GM18907 (cell line): ENCODE measurements around the gene IGSF3.
"Not testable (repeated sequence)": the region's sequence is repeated elsewhere in the genome, so short reads cannot be mapped to it uniquely, and the experiment has no call there.

Source experiments
- ATAC-seq: cut with Tn5 transposase; IDR thresholded peaks from one replicate; pipeline ENCODE4 v1.9.1; 2021; ENCODE audit warnings: mild to moderate bottlenecking, moderate library complexity; ENCODE audit not compliant: unreplicated experiment

The IGSF3 gene

GRCh38 chr1:116631996-116632925 lies 35.3 kb downstream of the IGSF3 start:
- not testable (repeated sequence) for ATAC-seq

DNA sequence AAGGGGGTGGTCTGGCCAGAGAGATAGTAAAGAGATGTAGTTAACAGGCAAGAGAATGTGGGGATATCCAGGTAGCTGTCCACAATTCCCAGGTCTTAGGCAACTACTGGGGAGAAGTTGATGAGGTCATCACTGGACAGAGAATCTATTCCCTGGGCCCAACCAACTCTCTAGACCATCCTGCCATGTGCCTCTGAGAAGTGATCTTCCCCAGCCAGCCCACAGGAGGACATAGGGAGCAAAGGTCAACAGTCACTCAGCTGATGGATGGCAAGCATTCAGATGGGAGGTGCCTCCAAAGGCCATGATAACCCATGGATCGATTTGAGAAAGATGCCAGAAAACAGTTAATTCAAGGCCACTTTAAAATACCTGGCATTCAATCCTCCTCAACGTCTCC lies 36.0 kb downstream of the IGSF3 start:
- not testable (repeated sequence) for ATAC-seq

DNA sequence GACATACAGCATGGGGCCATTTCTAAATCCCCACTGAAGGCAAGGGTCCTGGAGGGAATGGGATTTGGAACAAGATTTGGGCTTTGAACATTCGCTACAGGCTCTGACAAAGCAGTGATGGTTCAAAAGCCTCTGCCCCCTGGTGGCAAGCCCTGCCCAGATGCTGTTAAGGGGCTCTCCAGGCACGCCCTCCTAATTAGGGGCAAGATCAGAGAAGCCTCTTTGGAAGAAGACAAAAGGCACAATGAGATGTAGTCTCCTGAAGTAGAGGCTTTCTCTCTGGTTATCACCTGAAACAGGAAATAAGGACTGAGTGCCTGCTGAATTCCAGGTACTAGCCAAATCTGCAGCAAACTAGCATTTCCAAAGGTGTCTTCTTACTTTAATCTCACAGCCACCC lies 37.5 kb downstream of the IGSF3 start:
- not testable (repeated sequence) for ATAC-seq

DNA sequence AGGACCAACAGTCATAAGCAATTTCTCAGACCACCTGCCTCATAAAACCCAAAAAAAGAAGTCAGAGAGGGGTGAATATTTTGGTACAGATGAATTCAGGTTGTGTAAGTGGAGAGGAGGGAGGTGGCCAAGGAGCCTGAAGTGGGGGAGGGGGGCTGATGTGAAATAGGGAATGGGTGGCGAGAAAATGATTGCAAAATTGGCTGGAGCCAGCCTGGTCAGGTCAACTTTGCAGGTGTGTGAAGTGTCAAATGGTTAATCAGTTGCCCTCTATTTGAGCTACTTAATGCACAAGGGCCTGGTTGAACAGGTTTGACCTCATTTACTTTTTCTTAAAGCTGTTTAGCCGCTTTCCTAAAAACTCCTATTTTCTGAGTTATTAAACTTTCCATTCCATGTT lies 38.1 kb downstream of the IGSF3 start:
- ATAC-seq, result not testable (repeated sequence)

GRCh38 chr1:116628448-116628847 lies 39.1 kb downstream of the IGSF3 start:
- no peak for ATAC-seq

DNA sequence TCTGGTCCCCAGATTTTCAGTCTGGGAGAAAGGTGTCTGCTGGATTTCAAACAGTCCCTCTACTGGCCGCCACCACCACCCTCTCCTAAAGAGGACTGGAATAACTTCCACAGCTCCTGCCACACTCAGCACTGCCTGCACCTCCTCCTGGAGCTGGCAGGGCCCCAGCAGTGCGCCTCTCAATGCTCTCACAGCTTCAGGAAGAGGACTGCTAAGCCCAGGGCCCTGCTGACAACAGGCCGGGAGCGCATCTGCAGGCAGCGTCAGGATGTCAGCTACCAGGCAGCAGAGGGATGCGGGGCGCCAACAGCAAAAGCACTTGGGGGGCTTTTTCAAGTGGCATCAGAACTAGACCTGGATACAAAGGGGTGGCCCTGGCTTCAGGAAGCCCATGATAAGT lies 40.2 kb downstream of the IGSF3 start:
- not testable (repeated sequence) for ATAC-seq

GRCh38 chr1:116626915-116627314 lies 40.6 kb downstream of the IGSF3 start:
- ATAC-seq, result not testable (repeated sequence)

DNA sequence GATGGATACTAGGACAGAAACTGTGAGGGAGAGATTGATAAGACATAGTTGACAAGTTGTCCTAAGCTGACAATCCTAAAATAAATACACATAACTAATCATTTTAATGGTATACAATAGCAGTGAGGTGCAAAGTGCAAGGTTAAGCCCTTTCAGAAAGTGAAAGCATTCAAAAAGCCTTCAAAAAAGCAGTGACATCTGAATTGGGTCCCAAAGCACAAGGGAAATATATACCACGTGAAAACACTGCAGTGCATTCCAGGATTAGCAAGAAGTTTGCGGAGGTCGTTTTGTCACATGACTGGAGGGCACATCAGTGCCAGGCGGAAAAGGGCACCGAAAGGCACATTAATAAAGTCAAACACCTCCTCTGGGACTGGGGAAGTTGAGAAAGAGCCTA lies 42.4 kb downstream of the IGSF3 start:
- ATAC-seq, result not testable (repeated sequence)

DNA sequence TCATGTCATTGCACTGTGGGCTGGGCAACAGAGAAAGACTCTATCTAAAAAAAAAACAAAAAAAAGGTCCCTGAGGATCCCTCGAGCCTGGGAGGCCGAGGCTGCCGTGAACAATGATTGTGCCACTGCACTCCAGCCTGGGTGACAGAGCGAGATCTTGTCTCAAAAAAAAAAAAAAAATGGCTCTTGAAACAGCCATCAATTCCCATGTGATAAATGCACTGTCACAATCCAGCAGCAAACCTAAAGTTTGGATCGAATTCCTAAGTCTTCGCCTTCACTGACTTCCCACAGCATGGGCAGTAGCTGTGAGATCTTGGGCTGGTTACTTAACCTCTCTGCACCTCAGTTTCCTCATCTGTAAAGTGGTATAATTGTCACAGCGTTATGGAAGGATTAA lies 43.5 kb downstream of the IGSF3 start:
- ATAC-seq, result no peak

GRCh38 chr1:116622496-116622895 lies 45.0 kb downstream of the IGSF3 start:
- not testable (repeated sequence) for ATAC-seq

- ATAC-seq, result not testable (repeated sequence)
These were observed 45.8 kb downstream of the IGSF3 start for GRCh38 chr1:116621756-116622155.

GRCh38 chr1:116620392-116620791 lies 47.1 kb downstream of the IGSF3 start:
- not testable (repeated sequence) for ATAC-seq

DNA sequence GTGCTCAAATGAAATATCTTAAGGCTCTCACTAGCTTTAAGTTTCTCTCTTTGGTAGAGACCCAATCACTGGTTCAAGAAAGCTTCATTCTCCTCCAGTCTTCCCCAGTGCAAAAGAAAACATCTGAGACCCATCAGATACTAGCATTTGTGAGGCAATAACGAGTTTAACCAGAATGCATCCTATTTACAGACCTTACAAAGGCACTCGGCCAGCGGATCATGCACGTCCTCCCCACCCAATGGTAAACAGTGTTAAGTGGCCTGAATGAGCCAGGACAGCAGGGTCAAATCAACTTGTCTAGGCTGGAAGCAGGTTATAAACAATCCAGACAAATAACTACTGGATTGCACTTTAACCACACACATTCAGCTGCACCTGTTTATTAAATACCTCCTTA lies 48.4 kb downstream of the IGSF3 start:
- ATAC-seq, result not testable (repeated sequence)

DNA sequence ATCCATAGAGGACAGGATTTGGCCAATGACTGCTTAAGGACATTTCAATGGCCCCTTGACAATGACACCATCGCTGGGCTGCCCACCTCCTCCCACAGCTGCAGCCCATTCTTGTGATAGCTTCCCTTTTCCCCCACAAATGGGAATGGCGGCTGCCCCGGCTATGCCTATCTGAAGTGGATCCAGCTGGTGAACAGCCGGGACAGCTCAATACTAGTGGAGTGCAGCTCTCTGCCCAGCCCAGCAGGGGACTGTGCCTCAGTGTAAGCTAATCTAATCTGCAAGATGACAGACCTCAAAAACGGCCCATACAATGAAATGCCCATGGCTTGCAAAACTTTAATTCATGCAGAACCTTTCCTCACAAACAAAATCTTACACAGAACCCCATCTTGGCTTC lies 49.7 kb downstream of the IGSF3 start:
- not testable (repeated sequence) for ATAC-seq

DNA sequence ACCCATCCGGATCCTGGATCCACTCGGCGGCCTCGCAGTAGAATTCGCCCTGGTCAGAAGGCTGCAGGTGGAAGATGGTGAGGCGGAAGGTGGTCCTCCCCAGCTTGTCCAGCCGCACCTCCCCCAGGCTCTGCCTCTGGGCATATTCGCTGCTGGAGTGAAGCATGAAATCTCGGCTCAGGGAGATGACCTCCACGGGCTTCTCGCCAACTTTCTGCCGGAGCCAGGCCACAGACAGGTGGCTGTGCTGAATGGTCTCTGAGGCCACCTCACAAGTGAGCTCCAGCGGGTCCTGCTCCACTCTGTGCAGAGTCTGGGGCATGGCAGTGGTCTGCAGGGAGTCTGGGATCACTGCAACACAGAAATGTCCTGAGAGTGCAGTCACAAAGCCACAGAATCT lies 53.7 kb downstream of the IGSF3 start:
- ATAC-seq, result not testable (repeated sequence)

GRCh38 chr1:116609801-116610371 lies 57.6 kb downstream of the IGSF3 start:
- ATAC-seq, result not testable (repeated sequence)

GRCh38 chr1:116608841-116609240 lies 58.7 kb downstream of the IGSF3 start:
- ATAC-seq, result not testable (repeated sequence)

DNA sequence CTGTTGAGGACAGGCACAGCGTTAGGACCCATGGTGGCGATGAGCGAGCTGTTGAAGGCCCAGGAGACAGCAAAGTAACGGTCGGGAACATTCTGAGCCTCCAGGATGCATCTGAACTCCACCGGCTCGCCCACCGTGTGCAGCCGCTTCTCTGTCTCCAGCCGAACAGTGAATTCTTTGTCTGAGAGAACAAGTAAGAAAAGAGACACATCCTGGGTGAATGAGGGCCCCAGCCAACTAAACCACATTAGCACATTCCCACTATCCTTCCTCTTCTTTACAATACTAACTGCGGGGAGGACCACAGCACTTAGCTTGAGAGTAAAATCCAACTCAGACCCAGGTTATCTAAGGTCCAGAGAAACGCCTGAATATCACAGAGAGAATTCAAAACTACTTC lies 59.4 kb downstream of the IGSF3 start:
- not testable (repeated sequence) for ATAC-seq

DNA sequence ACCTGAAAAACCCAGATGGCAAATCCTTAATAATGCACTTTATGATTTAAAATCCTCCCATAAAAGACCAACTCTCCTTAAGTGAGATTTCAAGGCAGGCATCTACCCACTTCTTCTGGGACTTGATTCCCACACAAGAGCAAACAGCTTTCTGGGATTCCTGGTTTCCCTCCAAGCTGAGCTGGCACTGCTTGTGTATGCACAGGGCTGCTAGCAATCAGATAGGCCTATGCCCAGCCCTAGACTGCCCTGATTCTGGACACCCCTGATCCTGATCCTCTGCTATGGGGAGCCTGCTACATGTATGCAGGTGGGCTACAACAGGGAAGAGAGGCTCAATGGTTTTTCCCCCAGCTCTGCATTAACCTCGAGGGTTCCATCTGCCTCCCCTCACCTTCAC lies 60.1 kb downstream of the IGSF3 start:
- not testable (repeated sequence) for ATAC-seq

DNA sequence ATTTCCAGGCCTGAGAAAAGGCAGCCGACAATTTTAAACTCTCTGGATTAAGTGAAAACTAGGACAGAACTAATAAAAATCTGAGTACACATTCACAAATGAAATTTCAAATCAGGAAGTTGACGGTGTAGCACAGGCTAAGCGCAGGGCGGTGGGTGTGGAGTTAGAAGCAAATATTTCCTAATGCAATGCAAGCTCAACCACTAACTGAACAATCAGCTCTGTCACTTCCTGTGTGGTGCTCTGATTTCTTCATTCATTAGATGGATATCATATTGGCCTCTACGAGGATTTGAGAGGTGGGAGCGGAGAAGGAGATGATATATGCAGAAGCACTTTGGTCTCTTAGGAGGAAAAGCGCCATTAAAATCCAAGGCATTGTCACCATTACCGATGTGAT lies 61.5 kb downstream of the IGSF3 start:
- not testable (repeated sequence) for ATAC-seq

DNA sequence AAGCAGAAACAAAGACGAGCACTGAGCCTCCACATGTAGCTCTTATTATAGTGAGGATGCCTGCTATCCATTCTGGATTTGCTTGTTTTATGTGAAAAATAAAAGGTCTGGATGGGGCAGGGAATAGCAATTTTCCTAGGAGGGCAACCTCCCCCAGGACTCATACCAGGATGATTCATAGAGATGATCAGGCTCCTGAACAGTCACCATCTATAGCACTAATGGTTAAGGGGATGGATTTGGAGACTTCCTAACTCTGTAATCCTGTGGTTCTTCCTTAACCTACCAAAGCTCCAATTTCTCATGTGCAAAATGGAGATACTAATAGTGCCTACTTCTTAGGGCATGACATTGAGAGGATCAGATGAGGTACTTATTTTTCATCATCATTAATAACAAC lies 62.2 kb downstream of the IGSF3 start:
- no peak for ATAC-seq

GRCh38 chr1:116604408-116604807 lies 63.1 kb downstream of the IGSF3 start:
- ATAC-seq, result not testable (repeated sequence)
